K562 (cell line): ENCODE measurements around the gene UQCC5. TPM values are rescaled to one million over a fixed set of nuclear protein-coding genes. Genes with fewer than 3 reads are reported as not detected.

Source experiments
- CBX8 ChIP-seq: fragments of 200-600 bp; sonication (generic); IDR thresholded peaks from 2 replicates; pipeline ENCODE4 v1.6.1; 2012; ENCODE audit warnings: borderline replicate concordance, mixed run types, low read depth, mild to moderate bottlenecking, moderate library complexity, mixed read lengths, low read length, control low read depth, inconsistent platforms; ENCODE audit not compliant: poor library complexity, severe bottlenecking; ENCODE audit errors: extremely low read depth
- CHD2 ChIP-seq: IDR thresholded peaks from 2 replicates; pipeline ENCODE4 v1.6.1; 2011; ENCODE audit warnings: low read depth, low read length
- ESRRB ChIP-seq: fragments of 250-450 bp; sonication (Bioruptor Pico); IDR thresholded peaks from 2 replicates; pipeline ENCODE4 v1.5.0; 2020; ENCODE audit warnings: mild to moderate bottlenecking, moderate library complexity, borderline replicate concordance
- GATAD2A ChIP-seq: fragments of 450-650 bp; IDR thresholded peaks from 2 replicates; pipeline ENCODE4 v1.6.1; 2017
- HNRNPLL ChIP-seq: fragments of 200-400 bp; formaldehyde crosslinking; IDR thresholded peaks from 2 replicates; pipeline ENCODE4 v1.6.1; 2017; ENCODE audit warnings: low read length, low read depth, mild to moderate bottlenecking; ENCODE audit not compliant: poor library complexity, severe bottlenecking
- ILF3 ChIP-seq: fragments of 450-650 bp; IDR thresholded peaks from 2 replicates; pipeline ENCODE4 v1.6.1; 2018; ENCODE audit warnings: antibody characterized with exemption, mild to moderate bottlenecking, moderate library complexity, borderline replicate concordance
- JUNB ChIP-seq: fragments of 450-650 bp; formaldehyde crosslinking; conservative IDR thresholded peaks from 2 replicates; pipeline ENCODE4 v1.4.0; 2020; ENCODE audit warnings: mild to moderate bottlenecking
- KAT8 ChIP-seq: fragments of 450-650 bp; IDR thresholded peaks from 2 replicates; pipeline ENCODE4 v1.6.1; 2016; ENCODE audit warnings: low read depth, mild to moderate bottlenecking
- LCOR ChIP-seq: sonication (generic); formaldehyde crosslinking; IDR thresholded peaks from 2 replicates; pipeline ENCODE4 v1.8.0; 2022; ENCODE audit warnings: mild to moderate bottlenecking, missing genetic modification reagents
- MBD2 ChIP-seq: sonication (generic); IDR thresholded peaks from 2 replicates; pipeline ENCODE4 v1.6.1; 2016; ENCODE audit warnings: low read depth, borderline replicate concordance
- MEF2A ChIP-seq: IDR thresholded peaks from 2 replicates; pipeline ENCODE4 v1.6.1; 2011; ENCODE audit warnings: low read depth, mild to moderate bottlenecking, low read length, moderate library complexity; ENCODE audit not compliant: control insufficient read depth
- POLR2AphosphoS2 ChIP-seq: IDR thresholded peaks from 2 replicates; pipeline ENCODE4 v1.6.1; 2012; ENCODE audit warnings: low read length, improper control_type of control experiment
- RAD51 ChIP-seq: fragments of 450-650 bp; IDR thresholded peaks from 2 replicates; pipeline ENCODE4 v1.7.1; 2016; ENCODE audit warnings: low read depth, mild to moderate bottlenecking, borderline replicate concordance
- RBM22 ChIP-seq: fragments of 200-400 bp; formaldehyde crosslinking; IDR thresholded peaks from 2 replicates; pipeline ENCODE4 v1.6.1; 2018; ENCODE audit warnings: low read length, low read depth; ENCODE audit not compliant: poor library complexity, severe bottlenecking
- ZNF212 ChIP-seq: fragments of 450-650 bp; formaldehyde crosslinking; IDR thresholded peaks from 2 replicates; pipeline ENCODE4 v1.4.0; 2020; ENCODE audit warnings: mild to moderate bottlenecking
- ZNF239 ChIP-seq: fragments of 250-450 bp; sonication (Bioruptor Pico); IDR thresholded peaks from 2 replicates; pipeline ENCODE4 v1.4.0; 2020; ENCODE audit warnings: mild to moderate bottlenecking
- ZNF586 ChIP-seq: fragments of 450-650 bp; formaldehyde crosslinking; conservative IDR thresholded peaks from 2 replicates; pipeline ENCODE4 v1.4.0; 2020; ENCODE audit warnings: mild to moderate bottlenecking, moderate library complexity
- ZNF77 ChIP-seq: fragments of 250-450 bp; sonication (Bioruptor Pico); IDR thresholded peaks from 2 replicates; pipeline ENCODE4 v1.5.0; 2020
- polyA plus RNA-seq, 8 experiments: library from polyadenylated mRNA; depleted of rRNA in 4 of 8; stranded (reverse) in 5 of 8; unstranded in 3 of 8; fragments of >200 nt; fragmentation: Nextera tagmentation in 2 of 8; fragmentation: Illumina TruSeq in 1 of 8; extraction: Ambion mirVana in 2 of 8; extraction: Trizol in 1 of 8; gene quantifications; 2 replicates each; pipeline versions ENCODE4 v1.2.1 to v1.2.3, GENCODE V29; 2011 to 2014; ENCODE audit warnings: inconsistent platforms in 1 of 8, missing spikeins in 1 of 8
- total RNA-seq, 7 experiments: library from RNA; depleted of rRNA in 6 of 7; stranded (reverse); fragments of >200 nt in 6 of 7; fragmentation: Illumina TruSeq in 2 of 7; extraction: Trizol in 2 of 7; gene quantifications; 2 replicates each; pipeline versions ENCODE4 v1.2.1 to v1.2.3, GENCODE V29; 2011 to 2021; ENCODE audit warnings: low replicate concordance in 1 of 7
- TF ChIP-seq, protein P1 (sequence below): fragments of 250-450 bp; sonication (Bioruptor Pico); IDR thresholded peaks from 2 replicates; pipeline ENCODE4 v1.4.0; 2020; ENCODE audit warnings: borderline replicate concordance
- TF ChIP-seq, protein P2 (sequence below): fragments of 450-650 bp; IDR thresholded peaks from 2 replicates; pipeline ENCODE4 v1.6.1; 2016; ENCODE audit warnings: low read depth

Gene UQCC5
- total and polyA plus RNA-seq, 9 of the 15 experiments (the other 6 are each of a cell fraction or from before 2014, with no cell fraction given) = 10.2 to 55.4 (median 33.8) TPM

DNA sequence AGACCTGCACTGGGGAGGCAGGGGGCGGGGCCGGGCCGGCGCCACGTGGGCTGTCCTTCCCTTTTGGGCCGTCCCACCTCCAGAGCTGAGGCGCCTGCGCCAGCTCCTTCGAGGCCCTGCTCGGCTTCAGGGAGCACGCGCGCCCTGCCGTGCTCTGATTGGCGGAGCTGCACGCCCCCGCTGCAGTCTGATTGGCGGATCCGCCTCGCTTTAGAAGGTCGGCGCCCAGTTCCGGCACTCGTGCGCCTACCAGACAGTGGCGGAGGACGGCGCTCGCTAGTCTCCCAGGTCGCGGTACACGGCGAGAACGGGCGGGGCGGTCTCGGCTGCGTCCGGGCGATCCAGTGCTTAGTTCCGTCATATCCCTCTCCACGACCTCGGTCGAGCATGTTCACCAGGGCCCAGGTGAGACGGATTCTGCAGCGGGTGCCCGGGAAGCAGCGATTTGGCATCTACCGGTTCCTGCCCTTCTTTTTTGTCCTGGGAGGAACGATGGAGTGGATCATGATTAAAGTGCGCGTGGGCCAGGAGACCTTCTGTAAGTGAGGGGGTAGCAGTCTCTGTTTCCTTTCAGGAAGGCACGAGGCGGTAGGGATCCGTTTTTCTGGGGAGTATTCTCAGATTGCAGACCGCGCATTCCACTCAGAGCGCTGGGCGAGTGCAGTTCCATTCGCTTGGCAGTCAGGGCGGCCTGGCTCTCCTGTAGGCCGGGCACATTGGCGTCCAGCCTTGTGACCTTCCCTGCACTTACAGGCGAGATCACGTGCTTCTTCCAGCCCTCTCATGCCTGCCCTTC is at the start of gene UQCC5 (continued):
- peak; percentile 87; the same call in 1 of the 2 replicates for TF ChIP-seq POLR2AphosphoS2
- TF ChIP-seq CBX8 = no peak
- no peak for TF ChIP-seq GATAD2A
- TF ChIP-seq ESRRB (CRISPR knock-in tag) = no peak
- no peak for TF ChIP-seq ZNF239
- TF ChIP-seq, protein P1, sequence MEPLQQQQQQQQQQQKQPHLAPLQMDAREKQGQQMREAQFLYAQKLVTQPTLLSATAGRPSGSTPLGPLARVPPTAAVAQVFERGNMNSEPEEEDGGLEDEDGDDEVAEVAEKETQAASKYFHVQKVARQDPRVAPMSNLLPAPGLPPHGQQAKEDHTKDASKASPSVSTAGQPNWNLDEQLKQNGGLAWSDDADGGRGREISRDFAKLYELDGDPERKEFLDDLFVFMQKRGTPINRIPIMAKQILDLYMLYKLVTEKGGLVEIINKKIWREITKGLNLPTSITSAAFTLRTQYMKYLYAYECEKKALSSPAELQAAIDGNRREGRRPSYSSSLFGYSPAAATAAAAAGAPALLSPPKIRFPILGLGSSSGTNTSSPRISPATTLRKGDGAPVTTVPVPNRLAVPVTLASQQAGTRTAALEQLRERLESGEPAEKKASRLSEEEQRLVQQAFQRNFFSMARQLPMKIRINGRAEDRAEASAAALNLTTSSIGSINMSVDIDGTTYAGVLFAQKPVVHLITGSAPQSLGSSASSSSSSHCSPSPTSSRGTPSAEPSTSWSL = no peak
- no peak for TF ChIP-seq KAT8
- no peak for TF ChIP-seq ZNF586 (CRISPR knock-in tag)
- TF ChIP-seq RBM22 = no peak
- no peak for TF ChIP-seq LCOR (CRISPR knock-in tag)
- TF ChIP-seq MEF2A = no peak
- TF ChIP-seq RAD51 = peak; percentile 76
- TF ChIP-seq HNRNPLL = peak; percentile 73
- TF ChIP-seq, protein P2, sequence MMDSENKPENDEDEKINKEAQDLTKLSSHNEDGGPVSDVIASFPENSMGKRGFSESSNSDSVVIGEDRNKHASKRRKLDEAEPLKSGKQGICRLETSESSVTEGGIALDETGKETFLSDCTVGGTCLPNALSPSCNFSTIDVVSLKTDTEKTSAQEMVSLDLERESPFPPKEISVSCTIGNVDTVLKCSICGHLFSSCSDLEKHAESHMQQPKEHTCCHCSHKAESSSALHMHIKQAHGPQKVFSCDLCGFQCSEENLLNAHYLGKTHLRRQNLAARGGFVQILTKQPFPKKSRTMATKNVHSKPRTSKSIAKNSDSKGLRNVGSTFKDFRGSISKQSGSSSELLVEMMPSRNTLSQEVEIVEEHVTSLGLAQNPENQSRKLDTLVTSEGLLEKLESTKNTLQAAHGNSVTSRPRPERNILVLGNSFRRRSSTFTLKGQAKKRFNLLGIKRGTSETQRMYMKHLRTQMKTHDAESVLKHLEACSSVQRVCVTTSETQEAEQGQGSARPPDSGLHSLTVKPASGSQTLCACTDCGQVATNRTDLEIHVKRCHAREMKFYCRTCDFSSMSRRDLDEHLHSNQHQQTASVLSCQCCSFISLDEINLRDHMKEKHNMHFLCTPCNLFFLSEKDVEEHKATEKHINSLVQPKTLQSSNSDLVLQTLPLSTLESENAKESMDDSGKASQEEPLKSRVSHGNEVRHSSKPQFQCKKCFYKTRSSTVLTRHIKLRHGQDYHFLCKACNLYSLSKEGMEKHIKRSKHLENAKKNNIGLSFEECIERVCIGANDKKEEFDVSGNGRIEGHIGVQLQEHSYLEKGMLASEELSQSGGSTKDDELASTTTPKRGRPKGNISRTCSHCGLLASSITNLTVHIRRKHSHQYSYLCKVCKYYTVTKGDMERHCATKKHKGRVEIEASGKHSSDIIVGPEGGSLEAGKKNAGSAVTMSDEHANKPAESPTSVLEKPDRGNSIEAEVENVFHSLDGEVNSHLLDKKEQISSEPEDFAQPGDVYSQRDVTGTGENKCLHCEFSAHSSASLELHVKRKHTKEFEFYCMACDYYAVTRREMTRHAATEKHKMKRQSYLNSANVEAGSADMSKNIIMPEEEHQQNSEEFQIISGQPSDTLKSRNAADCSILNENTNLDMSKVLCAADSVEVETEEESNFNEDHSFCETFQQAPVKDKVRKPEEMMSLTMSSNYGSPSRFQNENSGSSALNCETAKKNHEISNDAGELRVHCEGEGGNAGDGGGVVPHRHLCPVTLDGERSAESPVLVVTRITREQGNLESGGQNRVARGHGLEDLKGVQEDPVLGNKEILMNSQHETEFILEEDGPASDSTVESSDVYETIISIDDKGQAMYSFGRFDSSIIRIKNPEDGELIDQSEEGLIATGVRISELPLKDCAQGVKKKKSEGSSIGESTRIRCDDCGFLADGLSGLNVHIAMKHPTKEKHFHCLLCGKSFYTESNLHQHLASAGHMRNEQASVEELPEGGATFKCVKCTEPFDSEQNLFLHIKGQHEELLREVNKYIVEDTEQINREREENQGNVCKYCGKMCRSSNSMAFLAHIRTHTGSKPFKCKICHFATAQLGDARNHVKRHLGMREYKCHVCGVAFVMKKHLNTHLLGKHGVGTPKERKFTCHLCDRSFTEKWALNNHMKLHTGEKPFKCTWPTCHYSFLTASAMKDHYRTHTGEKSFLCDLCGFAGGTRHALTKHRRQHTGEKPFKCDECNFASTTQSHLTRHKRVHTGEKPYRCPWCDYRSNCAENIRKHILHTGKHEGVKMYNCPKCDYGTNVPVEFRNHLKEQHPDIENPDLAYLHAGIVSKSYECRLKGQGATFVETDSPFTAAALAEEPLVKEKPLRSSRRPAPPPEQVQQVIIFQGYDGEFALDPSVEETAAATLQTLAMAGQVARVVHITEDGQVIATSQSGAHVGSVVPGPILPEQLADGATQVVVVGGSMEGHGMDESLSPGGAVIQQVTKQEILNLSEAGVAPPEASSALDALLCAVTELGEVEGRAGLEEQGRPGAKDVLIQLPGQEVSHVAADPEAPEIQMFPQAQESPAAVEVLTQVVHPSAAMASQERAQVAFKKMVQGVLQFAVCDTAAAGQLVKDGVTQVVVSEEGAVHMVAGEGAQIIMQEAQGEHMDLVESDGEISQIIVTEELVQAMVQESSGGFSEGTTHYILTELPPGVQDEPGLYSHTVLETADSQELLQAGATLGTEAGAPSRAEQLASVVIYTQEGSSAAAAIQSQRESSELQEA = no peak
- no peak for TF ChIP-seq ZNF77 (CRISPR knock-in tag)
- TF ChIP-seq ZNF212 (CRISPR knock-in tag) = no peak
- TF ChIP-seq MBD2 = peak; percentile 71; the same call in 1 of the 2 replicates
- peak; percentile 84 for TF ChIP-seq CHD2
- TF ChIP-seq JUNB (CRISPR knock-in tag) = no peak
- TF ChIP-seq ILF3 = no peak
